ENCODE data around the gene OSBP2.

OSBP2 gene

GRCh38 chr22:30947173-30947815, 252.6 kb downstream of the OSBP2 start:
- no peak for DNase-seq

DNA sequence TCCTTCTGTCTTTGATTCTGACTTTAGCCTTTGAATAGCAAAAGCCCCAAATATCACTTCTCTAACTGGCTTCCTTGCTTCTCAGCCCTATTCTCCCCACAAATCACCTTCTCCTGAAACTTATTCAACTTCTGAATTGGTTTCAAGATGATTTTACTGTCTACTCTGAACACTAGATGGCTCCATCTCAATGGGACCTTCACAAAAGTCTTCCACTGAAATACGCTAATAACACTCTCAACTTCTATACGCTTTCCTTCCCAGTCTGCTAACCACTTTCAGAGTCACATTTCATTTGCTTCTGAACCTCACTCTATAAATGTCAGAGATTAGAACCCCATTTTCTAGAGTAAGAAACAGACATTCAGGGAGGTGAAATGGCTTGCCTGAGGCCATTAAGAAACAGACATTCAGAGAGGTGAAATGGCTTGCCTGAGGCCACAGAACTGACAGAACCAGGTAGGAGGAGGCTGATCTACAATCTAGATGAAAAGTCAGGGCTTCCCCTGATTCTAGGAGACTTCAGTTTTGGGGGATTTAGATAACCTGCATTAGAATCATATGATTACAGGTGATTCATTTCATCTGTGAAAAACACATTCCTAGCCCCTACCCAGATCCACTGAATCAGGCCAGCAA, 253.3 kb downstream of the OSBP2 start:
- DNase-seq = peak; percentile 48

GRCh38 chr22:30948930-30949342, 254.3 kb downstream of the OSBP2 start:
- peak; percentile 44 for DNase-seq

- DNase-seq = no peak
Measured at GRCh38 chr22:30949934-30950660, 255.4 kb downstream of the OSBP2 start.

DNA sequence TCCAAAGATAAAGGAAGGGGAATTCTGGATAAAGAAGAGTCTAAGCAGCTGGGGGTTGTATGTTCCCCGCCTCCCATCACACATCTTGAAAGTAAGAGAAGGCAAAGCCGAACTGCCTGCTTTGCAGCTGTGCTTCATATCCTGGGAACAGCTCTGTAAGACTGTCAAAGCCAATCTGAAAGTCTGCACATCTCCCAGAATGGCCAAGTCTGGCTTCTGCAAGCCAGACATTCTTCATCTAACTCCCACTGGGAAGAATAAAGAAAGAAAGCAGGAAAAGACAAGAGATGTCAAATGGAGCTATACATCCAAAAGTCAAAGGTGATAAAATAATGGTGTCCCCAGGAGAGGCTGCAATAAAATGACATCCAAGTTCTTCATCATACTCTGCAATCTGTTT, 258.5 kb downstream of the OSBP2 start:
- DNase-seq = no peak

DNA sequence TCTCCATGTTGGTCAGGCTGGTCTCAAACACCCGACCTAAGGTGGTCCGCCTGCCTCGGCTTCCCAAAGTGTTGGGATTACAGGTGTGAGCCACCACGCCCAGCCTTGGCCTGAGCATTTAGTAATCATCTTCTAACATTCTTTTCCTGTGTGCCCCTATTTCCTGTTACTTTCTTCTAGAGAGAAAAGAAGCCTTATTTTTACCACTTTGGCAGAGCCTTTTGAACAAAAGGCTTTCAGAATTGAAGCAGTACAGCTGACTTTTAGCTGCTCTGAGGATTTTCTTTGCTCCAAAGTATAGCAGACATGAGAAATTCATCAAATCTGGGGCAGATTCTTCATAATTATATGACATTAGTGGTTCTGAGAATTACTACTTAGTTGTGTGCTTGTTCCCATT, 260.5 kb downstream of the OSBP2 start:
- DNase-seq = no peak

All from fibroblast of skin of right biceps (primary cell).